Endothelial cell of umbilical vein (primary cell): ENCODE data around the gene SDC3. TPM values are rescaled to one million over a fixed set of nuclear protein-coding genes. Genes with fewer than 3 reads are reported as not detected.

Experiments
- BruUV-seq: library from RNA; stranded (reverse); fragments of 400-500 nt; replicated peaks from 2 replicates; lab custom pipeline; 2021; lab: Mats Ljungman, UMichigan
- CTCF ChIA-PET: fragments of 300-600, 350-600 bp; sonication (Branson Sonifier 250); formaldehyde crosslinking; loops from one replicate; lab custom pipeline; 2021; ENCODE audit warnings: antibody characterized with exemption, inconsistent platforms; lab: Charles Lee
- POLR2A ChIA-PET: fragments of 300-600, 350-600 bp; sonication (Branson Sonifier 250); formaldehyde crosslinking; loops from one replicate; lab custom pipeline; 2021; ENCODE audit warnings: antibody characterized with exemption, inconsistent platforms; lab: Charles Lee
- DNase-seq: peaks from one replicate; pipeline ENCODE4 v3.0.0-alpha.2; 2011; ENCODE audit warnings: low read depth, low spot score
- FAIRE-seq: peaks from 2 replicates; lab custom pipeline; 2011; peaks lifted over from hg19 to GRCh38; lab: Jason Lieb, UNC
- H2AFZ ChIP-seq: 2 replicates; pipeline ENCODE4 v1.6.0; 2012; ENCODE audit warnings: low read depth, low read length, control low read depth, inconsistent platforms
- H3K27ac ChIP-seq: 2 replicates; pipeline ENCODE4 v1.5.1; 2011; ENCODE audit warnings: low read depth, mild to moderate bottlenecking, control low read depth, low read length, moderate library complexity; ENCODE audit not compliant: insufficient read depth
- H3K27me3 ChIP-seq, 2 experiments: 2 replicates each; pipeline versions ENCODE4 v1.6.0 to v1.6.1; 2011; ENCODE audit warnings: low read length in 2 of 2, mixed read lengths in 1 of 2; ENCODE audit not compliant: control insufficient read depth in 2 of 2, insufficient read depth in 2 of 2
- H3K36me3 ChIP-seq, 2 experiments: 2 replicates in 1 of 2; 3 replicates in 1 of 2; pipeline ENCODE4 v1.5.1; 2011; ENCODE audit warnings: low read length in 2 of 2, mild to moderate bottlenecking in 1 of 2, moderate library complexity in 1 of 2; ENCODE audit not compliant: control insufficient read depth in 2 of 2, insufficient read depth in 2 of 2; ENCODE audit errors: extremely low read depth in 1 of 2
- H3K4me1 ChIP-seq: 3 replicates; pipeline ENCODE4 v1.5.1; 2011; ENCODE audit warnings: mild to moderate bottlenecking, low read length; ENCODE audit not compliant: control insufficient read depth, insufficient read depth; ENCODE audit errors: extremely low read depth
- H3K4me2 ChIP-seq: 2 replicates; pipeline ENCODE4 v1.6.1; 2011; ENCODE audit warnings: low read length, control low read depth, mixed read lengths; ENCODE audit not compliant: insufficient read depth
- H3K4me3 ChIP-seq, 3 experiments: fragments of 200-600 bp in 1 of 3; sonication (generic), shearing (Covaris generic) in 1 of 3; replicated peaks in 1 of 3; 2 replicates each; pipeline ENCODE4 v1.5.1; 2011 to 2016; ENCODE audit warnings: control low read depth in 3 of 3, low read length in 3 of 3, mild to moderate bottlenecking in 2 of 3, inconsistent platforms in 1 of 3, low read depth in 1 of 3, moderate library complexity in 1 of 3; ENCODE audit not compliant: insufficient read depth in 1 of 3
- H3K79me2 ChIP-seq: 2 replicates; pipeline ENCODE4 v1.6.0; 2012; ENCODE audit warnings: low read length, inconsistent platforms; ENCODE audit not compliant: control insufficient read depth, insufficient read depth
- H3K9ac ChIP-seq: replicated peaks from 2 replicates; pipeline ENCODE3; 2011; ENCODE audit warnings: low read length, control low read depth; ENCODE audit not compliant: insufficient read depth; ENCODE audit errors: extremely low read depth
- H3K9me1 ChIP-seq: replicated peaks from 3 replicates; pipeline ENCODE4 v1.6.0; 2011; ENCODE audit warnings: mild to moderate bottlenecking, low read length; ENCODE audit not compliant: control insufficient read depth, insufficient read depth; ENCODE audit errors: extremely low read depth
- H3K9me3 ChIP-seq: replicated peaks from 2 replicates; pipeline ENCODE4 v1.5.1; 2012; ENCODE audit warnings: low read length, inconsistent platforms; ENCODE audit not compliant: control insufficient read depth, insufficient read depth
- H4K20me1 ChIP-seq: replicated peaks from 2 replicates; pipeline ENCODE3; 2011; ENCODE audit warnings: mild to moderate bottlenecking, low read length; ENCODE audit not compliant: control insufficient read depth, insufficient read depth; ENCODE audit errors: extremely low read depth
- EZH2 ChIP-seq: IDR thresholded peaks from 2 replicates; pipeline ENCODE4 v1.6.1; 2012; ENCODE audit warnings: borderline replicate concordance, low read depth, mild to moderate bottlenecking, moderate library complexity, low read length, inconsistent platforms; ENCODE audit not compliant: severe bottlenecking
- FOS ChIP-seq: IDR thresholded peaks from 2 replicates; pipeline ENCODE4 v1.6.1; 2011; ENCODE audit warnings: mild to moderate bottlenecking, low read length, moderate library complexity, borderline replicate concordance; ENCODE audit not compliant: insufficient read depth
- GATA2 ChIP-seq: IDR thresholded peaks from 2 replicates; pipeline ENCODE4 v1.7.0; 2011; ENCODE audit warnings: low read depth, mild to moderate bottlenecking, moderate library complexity, mixed read lengths, low read length; ENCODE audit not compliant: insufficient read length, insufficient read depth
- JUN ChIP-seq: IDR thresholded peaks from 2 replicates; pipeline ENCODE4 v1.6.1; 2011; ENCODE audit warnings: borderline replicate concordance, low read depth; ENCODE audit not compliant: insufficient read length, insufficient read depth
- MYC ChIP-seq: IDR thresholded peaks from one replicate; pipeline ENCODE4 v1.6.1; 2011; ENCODE audit warnings: mild to moderate bottlenecking, low read depth, low read length
- POLR2A ChIP-seq: IDR thresholded peaks from 2 replicates; pipeline ENCODE4 v1.6.1; 2012; ENCODE audit warnings: low read depth, mild to moderate bottlenecking, control low read depth, low read length
- POLR2AphosphoS5 ChIP-seq: IDR thresholded peaks from 2 replicates; pipeline ENCODE4 v1.6.1; 2012; ENCODE audit warnings: low read depth, mild to moderate bottlenecking, control low read depth, low read length, moderate library complexity; ENCODE audit not compliant: insufficient read depth
- dilution Hi-C: fragments of 300-500 bp; cut with MboI; formaldehyde crosslinking; loops from one replicate; pipeline ENCODE4 v1.15.0; 2019; ENCODE audit warnings: low sequenced_read_pairs; ENCODE audit not compliant: extremely low pct_ligation_motif_present
- intact Hi-C: fragments of 100-400 bp; cut with micrococcal nuclease; formaldehyde crosslinking; loops from one replicate; pipeline ENCODE4 v1.10.0; 2022
- polyA plus RNA-seq, 4 experiments: library from polyadenylated mRNA; depleted of rRNA in 3 of 4; stranded (reverse) in 3 of 4; unstranded in 1 of 4; fragments of >200 nt; gene quantifications; 2 replicates each; pipeline versions ENCODE4 v1.2.1 to v1.2.3, GENCODE V29; 2011 to 2012; ENCODE audit warnings: missing spikeins in 1 of 4
- small RNA-seq: library from RNA; depleted of rRNA; stranded (forward); fragments of <200 nt; gene quantifications from one replicate; pipeline ENCODE3, GENCODE V24; 2012; ENCODE audit warnings: low replicate concordance, low read depth; ENCODE audit not compliant: insufficient read depth, insufficient read length
- total RNA-seq: library from RNA; stranded (reverse); gene quantifications from 2 replicates; pipeline ENCODE4 v1.2.3, GENCODE V29; 2021
- TF ChIP-seq, protein P1 (sequence below): IDR thresholded peaks from 2 replicates; pipeline ENCODE4 v1.6.1; 2011; ENCODE audit not compliant: insufficient read depth, insufficient read length
- TF ChIP-seq, protein P2 (sequence below), 2 donors: IDR thresholded peaks; 1 replicate in 1 of 2; 2 replicates in 1 of 2; pipeline ENCODE4 v1.5.1; 2011; ENCODE audit warnings: low read length in 2 of 2, mild to moderate bottlenecking in 2 of 2, moderate library complexity in 2 of 2, control low read depth in 1 of 2, inconsistent platforms in 1 of 2, low read depth in 1 of 2; ENCODE audit not compliant: insufficient read depth in 1 of 2; ENCODE audit errors: extremely low read depth in 1 of 2

SDC3 gene
- total and polyA plus RNA-seq, 2 donors (not counting 3 experiments of a cell fraction or from before 2014, with no cell fraction given) = 7.1 to 25.9 TPM

DNA sequence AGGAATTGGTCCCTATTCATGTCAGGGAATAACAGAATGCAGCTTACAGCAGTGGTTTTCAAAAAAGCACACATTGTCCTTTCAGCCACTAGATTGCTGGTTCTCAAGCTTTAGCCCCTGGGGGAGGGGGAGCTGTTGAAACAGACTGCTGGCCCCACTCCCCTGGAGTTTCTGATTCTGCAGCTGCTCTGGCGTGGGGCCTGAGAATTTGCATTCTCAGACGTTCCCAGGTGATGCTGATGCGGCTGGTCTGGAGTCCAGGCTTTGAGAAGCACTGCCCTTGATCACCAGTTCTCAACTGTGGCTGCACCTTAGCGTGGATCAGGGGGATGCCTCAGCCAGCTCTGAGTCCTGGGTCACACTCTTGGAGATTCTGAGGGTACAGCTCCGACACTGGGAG lies 88.3 kb downstream of the SDC3 start:
- Histone ChIP-seq H3K27ac (no peak overlapping the region), H2AFZ (no peak overlapping the region), H4K20me1 (no peaks in the 10 kb centered on the region), H3K9ac (no peak overlapping the region), H3K27me3 (peaks cover 7 to 20% of the 10 kb centered on the region in 2 experiments), H3K4me1 (peaks cover 10% of the 10 kb centered on the region), H3K4me2 (no peak overlapping the region), H3K79me2 (no peaks in the 10 kb centered on the region), H3K4me3 (no peak overlapping the region), H3K9me1 (no peaks in the 10 kb centered on the region), H3K36me3 (no peaks in the 10 kb centered on the region), H3K9me3 (no peaks in the 10 kb centered on the region)
- dilution Hi-C loops (loop anchor here (25.0 kb wide), 1 partner anchor 92 kb away; the partner anchor contains the start of gene SDC3), intact Hi-C loops (no loop called here)
- no peak for DNase-seq
- ChIA-PET CTCF (interaction anchor here (1.4 to 2.5 kb wide), 4 partner anchors 12 to 91 kb away, joined by 4 to 13 read pairs (median 5); no protein-coding TSS in a partner anchor), POLR2A (no interaction called here)
- FAIRE-seq = no peak
- TF ChIP-seq, protein P1, sequence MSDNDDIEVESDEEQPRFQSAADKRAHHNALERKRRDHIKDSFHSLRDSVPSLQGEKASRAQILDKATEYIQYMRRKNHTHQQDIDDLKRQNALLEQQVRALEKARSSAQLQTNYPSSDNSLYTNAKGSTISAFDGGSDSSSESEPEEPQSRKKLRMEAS = no peak
- TF ChIP-seq, protein P2, sequence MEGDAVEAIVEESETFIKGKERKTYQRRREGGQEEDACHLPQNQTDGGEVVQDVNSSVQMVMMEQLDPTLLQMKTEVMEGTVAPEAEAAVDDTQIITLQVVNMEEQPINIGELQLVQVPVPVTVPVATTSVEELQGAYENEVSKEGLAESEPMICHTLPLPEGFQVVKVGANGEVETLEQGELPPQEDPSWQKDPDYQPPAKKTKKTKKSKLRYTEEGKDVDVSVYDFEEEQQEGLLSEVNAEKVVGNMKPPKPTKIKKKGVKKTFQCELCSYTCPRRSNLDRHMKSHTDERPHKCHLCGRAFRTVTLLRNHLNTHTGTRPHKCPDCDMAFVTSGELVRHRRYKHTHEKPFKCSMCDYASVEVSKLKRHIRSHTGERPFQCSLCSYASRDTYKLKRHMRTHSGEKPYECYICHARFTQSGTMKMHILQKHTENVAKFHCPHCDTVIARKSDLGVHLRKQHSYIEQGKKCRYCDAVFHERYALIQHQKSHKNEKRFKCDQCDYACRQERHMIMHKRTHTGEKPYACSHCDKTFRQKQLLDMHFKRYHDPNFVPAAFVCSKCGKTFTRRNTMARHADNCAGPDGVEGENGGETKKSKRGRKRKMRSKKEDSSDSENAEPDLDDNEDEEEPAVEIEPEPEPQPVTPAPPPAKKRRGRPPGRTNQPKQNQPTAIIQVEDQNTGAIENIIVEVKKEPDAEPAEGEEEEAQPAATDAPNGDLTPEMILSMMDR (IDR thresholded peaks at IDR 0.05; ENCODE audit: extremely low read depth in 1 of 2, insufficient read depth in 1 of 2, low read depth in 1 of 2, low read length in 2 of 2) = no peak
- TF ChIP-seq POLR2AphosphoS5 (no peak), EZH2 (no peak), MYC (no peak), POLR2A (no peak), GATA2 (no peak), JUN (no peak), FOS (no peak)
- no TSS peak for BruUV-seq

Small RNA genes lying within 50 kb of the gene (small RNA-seq; reads per million reads assigned to genes)
- gene RN7SKP91 (not detected), gene RN7SL371P (not detected)

Other genes with a start within 250 kb of the SDC3 start
- 0.29 TPM in 1 of 2 replicates, not detected in the other for gene MATN1, start 185.2 kb downstream of the SDC3 start, total RNA-seq
- 0.13 and 0.36 TPM in 2 replicates for gene MATN1, start 185.2 kb downstream of the SDC3 start, polyA plus RNA-seq
- 73.0 and 95.2 TPM in 2 replicates for gene LAPTM5, start 151.0 kb downstream of the SDC3 start, total RNA-seq
- 83.4 and 98.9 TPM in 2 replicates for gene LAPTM5, start 151.0 kb downstream of the SDC3 start, polyA plus RNA-seq
- 124 and 131 TPM in 2 replicates for gene PUM1, start 157.0 kb upstream of the SDC3 start, total RNA-seq
- gene PUM1, start 157.0 kb upstream of the SDC3 start, polyA plus RNA-seq = 91.6 and 94.7 TPM in 2 replicates